Measurements from ENCODE around the gene GNG7.
"Not testable (repeated sequence)": the region's sequence is repeated elsewhere in the genome, so short reads cannot be mapped to it uniquely, and the experiment has no call there.

Gene GNG7

DNA sequence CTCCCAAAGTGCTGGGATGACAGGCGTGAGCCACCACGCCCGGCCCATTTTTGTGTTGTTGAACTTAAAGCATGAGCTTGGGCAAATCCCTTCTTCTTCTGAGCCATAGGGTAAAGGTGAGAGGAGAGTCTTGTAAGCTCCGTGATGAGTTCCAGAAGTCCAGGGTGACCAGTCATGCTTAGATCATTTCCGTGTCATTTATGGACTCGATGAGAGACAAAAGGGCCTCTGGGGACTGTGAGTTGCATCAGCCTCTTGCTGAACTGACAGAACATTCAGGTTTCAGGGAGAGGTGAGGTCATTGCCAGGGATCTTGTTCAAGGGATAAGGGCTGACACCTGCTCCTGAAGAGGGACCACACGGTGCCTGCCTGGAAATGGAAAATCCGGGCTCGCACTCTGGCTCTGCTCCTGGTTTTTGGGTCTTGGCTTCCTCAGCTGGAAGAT is 173.0 kb downstream of the GNG7 start:
- DNase-seq = no peak

- no peak for DNase-seq
Observed at GRCh38 chr19:2528675-2529101, 173.8 kb downstream of the GNG7 start.

DNA sequence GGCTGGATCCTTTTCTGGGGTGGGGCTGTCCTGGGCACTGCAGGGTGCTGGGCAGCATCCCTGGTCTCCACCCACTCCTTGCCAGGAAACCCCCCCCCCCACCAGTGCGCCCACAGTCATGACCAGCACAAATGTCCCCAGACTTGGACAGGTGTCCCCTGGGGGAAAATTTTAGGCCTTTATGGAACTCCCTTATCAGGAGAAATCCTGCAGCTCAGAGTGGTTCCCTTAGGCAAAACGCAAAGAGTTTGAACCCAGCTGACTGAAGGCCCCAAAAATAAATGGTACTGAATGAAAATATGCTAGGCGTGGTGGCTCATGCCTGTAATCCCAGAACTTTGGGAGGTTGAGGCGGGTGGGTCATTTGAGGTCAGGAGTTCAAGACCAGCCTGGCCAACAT is 174.8 kb downstream of the GNG7 start:
- no peak for DNase-seq

DNA sequence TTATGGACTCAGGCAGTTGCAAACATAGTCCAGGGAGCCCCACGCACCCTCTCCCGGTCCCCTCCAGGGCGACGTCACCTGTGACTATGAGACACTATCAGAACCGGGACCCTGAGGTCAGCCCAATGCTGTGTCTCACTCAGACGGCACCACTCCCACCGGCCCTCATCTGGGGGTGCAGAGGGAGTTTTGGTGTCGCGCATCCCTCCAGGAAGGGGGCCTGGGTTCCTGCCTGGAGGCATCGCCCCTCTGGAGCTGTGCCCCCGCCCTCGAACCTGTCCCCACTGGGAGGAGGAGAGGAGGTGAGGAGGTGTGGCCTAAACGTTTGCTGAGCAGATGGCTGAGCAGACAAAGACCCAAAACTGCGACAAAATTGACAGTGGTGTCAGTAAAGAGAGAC is 175.3 kb downstream of the GNG7 start:
- DNase-seq = no peak

GRCh38 chr19:2524840-2525723 is 177.4 kb downstream of the GNG7 start:
- no peak for DNase-seq

- DNase-seq = no peak
Observed at GRCh38 chr19:2524361-2524839, 178.1 kb downstream of the GNG7 start.

DNA sequence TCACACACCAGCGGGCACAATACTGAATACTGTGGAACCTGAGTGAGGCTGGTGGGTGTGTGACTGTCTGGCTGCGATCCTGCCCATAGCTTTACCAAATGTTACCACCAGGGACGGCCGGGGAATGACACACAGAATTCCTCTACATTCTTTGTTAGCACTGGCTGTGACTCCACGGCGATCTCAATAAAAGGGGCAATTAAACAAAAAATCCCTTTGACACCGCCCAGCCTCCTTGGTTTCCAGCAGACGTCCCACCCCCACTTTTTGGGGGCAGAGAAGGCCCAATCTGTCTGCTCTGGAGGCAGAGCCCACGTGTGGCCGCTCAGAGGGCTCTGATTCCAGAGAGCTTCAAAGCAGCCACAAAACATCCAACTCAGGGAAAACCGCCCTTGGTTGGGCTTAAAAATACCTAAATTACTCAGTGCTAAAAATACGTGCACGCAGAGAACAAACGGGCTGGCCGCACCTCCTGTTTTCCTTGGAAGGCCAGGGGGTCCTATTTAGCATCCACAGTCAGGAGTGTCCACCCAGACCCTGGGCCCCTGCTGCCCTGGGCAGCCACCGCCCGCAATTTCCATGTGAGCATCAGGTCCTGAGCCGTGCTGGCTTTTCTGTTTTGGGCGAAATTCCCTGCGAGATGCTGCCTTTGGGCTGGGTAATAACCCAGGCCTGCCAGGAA is 178.7 kb downstream of the GNG7 start:
- no peak for DNase-seq

GRCh38 chr19:2519482-2519881 is 183.0 kb downstream of the GNG7 start:
- no peak for DNase-seq

- not testable (repeated sequence) for DNase-seq
Observed at GRCh38 chr19:2518856-2519255, 183.6 kb downstream of the GNG7 start.

DNA sequence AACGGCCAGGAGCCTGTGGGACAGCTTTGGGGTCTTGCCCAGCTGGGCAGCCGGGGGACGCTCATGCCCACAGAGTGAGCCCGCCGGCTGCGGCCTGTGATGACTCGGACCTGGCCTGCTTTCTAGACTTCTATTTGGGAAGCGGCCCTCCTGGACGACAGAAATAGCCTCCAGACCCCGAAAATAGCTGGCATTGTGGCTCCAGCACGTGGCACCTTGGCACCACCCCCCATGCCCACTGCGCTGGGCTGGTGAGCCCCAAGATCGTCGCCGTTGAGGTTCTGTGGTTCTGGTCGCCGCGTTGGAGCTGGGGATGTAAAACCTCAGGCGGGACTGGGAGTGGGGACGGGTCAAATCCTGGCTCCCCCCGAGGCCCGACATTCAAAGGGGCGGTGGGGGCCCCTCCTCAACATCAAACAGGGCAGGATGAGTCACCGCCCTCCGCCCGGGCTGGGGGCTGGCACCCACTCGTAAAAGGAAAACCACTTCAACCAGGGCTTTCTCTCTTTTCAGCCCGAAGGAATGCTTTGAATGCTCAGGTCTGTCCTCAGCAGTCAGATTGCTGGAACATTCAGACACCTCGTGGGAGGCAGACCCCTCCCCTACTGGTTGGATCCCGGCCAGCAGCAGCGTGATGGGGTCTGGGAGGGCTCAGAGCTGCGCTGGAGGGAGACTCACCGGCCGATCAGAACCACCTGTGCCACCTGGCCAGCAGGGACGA is 184.5 kb downstream of the GNG7 start:
- no peak for DNase-seq

DNA sequence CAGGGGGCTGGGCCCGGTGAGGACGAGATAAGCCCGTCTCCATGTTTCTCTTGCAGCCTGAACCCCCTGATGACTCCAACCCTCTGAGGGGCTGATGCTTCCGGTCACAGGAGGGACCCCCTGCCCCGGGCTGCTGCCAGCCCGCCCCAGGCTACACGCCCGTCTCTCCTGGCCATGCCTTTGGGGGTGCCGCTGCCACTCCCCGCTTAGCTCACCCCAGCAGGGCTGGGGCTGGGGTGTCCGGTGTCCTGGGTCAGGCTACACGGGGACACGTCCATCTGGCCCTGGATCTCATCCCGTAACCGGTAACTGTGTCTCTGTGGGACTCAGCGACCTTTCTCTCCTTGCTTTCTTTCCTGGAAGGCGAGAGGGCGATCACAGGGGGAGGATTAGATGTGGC is 185.8 kb downstream of the GNG7 start:
- DNase-seq = no peak

DNA sequence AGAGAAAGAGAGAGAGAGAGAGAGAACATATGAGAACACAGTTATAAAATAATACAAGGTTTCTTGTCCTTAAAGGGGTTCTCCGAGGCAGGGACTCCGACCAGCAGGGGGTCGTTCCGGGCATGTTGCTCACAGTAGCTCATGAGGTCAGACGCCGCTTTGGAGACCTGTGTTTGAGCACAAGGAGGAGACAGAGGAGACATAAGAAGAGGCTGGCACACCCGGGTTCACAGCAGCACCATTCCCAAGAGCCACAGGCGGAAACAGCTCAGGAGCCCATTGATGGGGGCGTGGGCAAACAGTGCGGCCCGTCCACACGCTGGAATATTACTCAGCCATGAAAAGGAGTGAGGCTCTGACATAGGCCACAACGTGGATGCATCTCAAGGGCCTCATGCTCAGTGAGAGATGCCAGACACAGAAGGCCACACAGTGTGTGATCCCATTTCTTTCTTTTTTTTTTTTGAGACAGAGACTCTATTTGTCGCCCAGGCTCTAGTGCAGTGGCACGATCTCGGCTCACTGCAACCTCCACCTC is 187.4 kb downstream of the GNG7 start:
- DNase-seq = no peak

DNA sequence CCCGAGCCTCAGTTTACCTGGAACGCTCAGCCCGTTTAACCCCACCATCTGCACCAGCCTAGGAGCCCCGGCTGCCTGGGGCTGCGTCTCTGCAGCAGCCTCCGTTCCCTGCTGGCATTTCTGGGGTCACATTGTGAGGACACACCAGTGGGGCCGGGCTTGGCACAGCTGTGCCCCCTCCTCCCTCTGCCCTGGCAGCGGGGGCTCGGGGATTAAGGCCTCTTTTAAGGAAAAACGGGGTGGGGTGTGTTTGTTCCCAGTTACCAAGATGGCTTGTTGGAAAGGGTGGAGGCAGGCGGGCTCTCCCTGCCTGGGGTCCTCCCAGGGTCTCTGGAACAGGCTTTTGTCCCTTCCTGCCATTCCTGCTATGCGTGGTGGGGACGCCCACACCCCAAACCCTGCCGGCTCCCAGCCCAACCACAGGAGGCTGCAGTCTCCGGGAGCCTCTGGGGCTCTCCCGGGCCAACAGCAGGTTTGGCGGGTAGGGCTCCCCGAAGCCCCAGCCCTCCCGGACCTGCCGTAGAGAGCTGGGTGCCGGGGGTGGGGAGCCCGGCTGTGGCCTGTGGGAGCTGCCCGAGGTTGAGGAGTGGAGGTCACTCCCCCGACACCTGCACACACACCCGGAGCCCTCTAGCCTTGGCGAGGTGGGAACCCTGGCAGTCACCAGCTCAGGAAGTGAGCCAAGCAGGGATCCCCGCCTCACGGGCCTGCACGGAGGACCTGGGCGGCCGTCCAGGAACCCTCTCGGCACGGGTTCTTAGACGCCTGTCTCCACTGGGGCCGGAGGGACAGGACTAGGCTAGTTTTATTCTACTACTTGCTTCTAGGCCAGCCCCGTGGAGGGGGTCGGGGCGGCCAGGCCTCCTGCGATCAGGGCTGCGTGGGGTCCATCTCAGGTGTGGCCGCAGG is 189.7 kb downstream of the GNG7 start:
- DNase-seq = no peak

DNA sequence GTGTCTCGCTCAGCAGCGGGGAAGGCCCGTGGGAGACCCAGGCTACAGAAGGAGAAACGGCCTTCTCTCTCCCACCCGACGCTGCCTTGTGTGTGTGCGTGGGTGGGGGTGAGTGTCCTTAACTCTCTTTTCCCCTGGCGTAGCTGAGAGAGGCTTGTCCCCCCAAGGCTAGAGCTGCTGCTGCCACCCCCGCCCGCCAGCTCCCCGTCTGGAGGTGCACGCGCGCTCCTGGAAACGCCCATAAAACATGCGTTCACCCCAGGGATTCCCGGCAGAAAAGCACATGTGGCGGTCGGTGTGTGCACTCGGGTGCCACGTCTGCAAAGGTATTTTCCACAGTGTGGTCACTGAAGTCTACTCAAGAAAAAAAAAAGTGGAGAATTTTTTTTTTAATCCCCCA is 190.5 kb downstream of the GNG7 start:
- no peak for DNase-seq

- no peak for DNase-seq
Observed at GRCh38 chr19:2511570-2511969, 190.9 kb downstream of the GNG7 start.

DNA sequence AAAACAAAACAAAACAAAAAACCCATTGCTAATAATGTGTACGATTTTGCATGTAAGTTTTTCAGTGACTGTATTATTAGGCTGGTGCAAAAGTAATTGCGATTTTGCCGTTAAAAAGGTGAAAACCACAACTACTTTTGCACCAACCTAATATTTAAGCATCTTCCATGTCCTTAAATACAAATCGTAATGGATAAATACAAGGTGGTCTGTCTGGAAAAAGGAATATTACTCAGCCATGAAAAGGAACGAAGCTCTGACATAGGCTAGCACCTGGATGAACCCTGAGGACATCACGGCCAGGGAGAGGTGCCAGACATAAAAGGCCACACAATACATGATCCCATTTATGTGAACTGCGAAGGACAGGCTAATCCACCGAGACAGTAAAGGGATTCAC is 193.4 kb downstream of the GNG7 start:
- no peak for DNase-seq

DNA sequence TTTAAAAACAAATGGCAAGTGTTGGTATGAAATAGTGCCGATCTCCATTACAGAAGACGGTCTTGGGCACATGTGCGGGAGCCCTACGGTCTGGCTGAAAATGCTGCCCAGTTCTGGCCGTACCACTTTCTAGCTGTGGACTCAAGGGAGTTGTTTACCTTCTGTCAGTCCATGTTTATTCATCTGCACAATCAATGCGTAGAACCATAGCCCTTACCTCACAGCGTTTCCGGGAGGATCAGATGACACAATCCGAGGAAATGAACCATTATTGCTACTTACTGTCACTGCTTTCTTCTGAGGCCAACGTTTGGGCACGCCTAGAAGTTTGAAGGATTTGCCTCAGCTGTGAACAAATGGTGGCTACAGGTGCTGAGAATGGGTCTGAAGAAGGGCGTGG is 195.4 kb downstream of the GNG7 start:
- peak; percentile 80 for DNase-seq

- DNase-seq = not testable (repeated sequence)
Observed at GRCh38 chr19:2506656-2507055, 195.8 kb downstream of the GNG7 start.

- DNase-seq = no peak
Observed at GRCh38 chr19:2503521-2504109, 198.9 kb downstream of the GNG7 start.

- no peak for DNase-seq
Observed at GRCh38 chr19:2500841-2501261, 201.6 kb downstream of the GNG7 start.

- DNase-seq = no peak
Observed at GRCh38 chr19:2500156-2500555, 202.3 kb downstream of the GNG7 start.

GRCh38 chr19:2497186-2497585 is 205.3 kb downstream of the GNG7 start:
- no peak for DNase-seq

Measured in NCI-H2081 treated with DMSO at 0.1 percent for 48 hours (cell line).